ENCODE data around the gene ZRANB1. TPM values are rescaled to one million over a fixed set of nuclear protein-coding genes. Genes with fewer than 3 reads are reported as not detected.

Gene ZRANB1
- total RNA-seq, 1 donor from 2014 or later, result 17.7 TPM

DNA sequence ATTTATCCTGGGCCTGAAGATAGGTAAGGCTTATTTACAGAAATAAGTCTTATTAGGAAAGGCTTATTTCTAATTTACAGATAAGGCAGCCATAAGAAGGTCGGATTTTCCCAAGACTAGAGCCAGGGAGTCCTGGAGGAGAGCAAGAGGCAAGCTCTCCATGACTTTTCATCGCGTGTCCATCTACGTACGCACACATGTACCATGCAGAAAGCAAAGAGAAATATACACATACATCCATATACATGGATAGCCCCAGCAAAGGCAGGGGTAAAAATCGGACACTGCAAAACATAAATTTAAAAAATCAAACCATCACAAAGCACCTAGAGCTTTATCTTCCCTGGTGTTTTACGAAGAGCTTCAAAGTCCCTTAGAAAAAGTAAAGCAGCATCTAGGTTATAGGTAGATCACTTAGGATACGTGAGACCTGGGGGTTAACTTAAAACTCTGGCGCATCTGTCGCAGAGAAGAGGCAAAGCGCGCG, 25.8 kb upstream of the ZRANB1 start:
- intact Hi-C loops (cut with micrococcal nuclease), result loop anchor here (1.0 to 5.0 kb wide), 11 partner anchors 115 to 1764 kb away; partner anchors contain the start of genes ABRAXAS2, BCCIP, BUB3 and EDRF1
- Mint-ChIP-seq H3K4me1 (peaks cover 35% of the 10 kb centered on the region), H3K4me3 (peak overlapping the region; percentile 84), H3K9me3 (no peaks in the 10 kb centered on the region), H3K27me3 (peaks cover 5% of the 10 kb centered on the region), H3K36me3 (ENCODE audit: low read depth) (peaks cover 11% of the 10 kb centered on the region), H3K27ac (peak overlapping the region; percentile 90)
- TF ChIP-seq, protein P1, sequence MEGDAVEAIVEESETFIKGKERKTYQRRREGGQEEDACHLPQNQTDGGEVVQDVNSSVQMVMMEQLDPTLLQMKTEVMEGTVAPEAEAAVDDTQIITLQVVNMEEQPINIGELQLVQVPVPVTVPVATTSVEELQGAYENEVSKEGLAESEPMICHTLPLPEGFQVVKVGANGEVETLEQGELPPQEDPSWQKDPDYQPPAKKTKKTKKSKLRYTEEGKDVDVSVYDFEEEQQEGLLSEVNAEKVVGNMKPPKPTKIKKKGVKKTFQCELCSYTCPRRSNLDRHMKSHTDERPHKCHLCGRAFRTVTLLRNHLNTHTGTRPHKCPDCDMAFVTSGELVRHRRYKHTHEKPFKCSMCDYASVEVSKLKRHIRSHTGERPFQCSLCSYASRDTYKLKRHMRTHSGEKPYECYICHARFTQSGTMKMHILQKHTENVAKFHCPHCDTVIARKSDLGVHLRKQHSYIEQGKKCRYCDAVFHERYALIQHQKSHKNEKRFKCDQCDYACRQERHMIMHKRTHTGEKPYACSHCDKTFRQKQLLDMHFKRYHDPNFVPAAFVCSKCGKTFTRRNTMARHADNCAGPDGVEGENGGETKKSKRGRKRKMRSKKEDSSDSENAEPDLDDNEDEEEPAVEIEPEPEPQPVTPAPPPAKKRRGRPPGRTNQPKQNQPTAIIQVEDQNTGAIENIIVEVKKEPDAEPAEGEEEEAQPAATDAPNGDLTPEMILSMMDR (IDR thresholded peaks at IDR 0.05), result no peak
- CTCF ChIA-PET, result interaction anchor here (1.3 kb wide), 1 partner anchor 170 kb away, joined by 3 read pairs; no protein-coding TSS in a partner anchor
- POLR2A ChIA-PET, result interaction anchor here (0.5 to 3.2 kb wide), 12 partner anchors 112 to 1907 kb away, joined by 3 to 15 read pairs (median 4); partner anchors contain the start of genes ABRAXAS2, ACADSB, EEF1AKMT2 and IKZF5
- DNase-seq (no peak), ATAC-seq (ENCODE audit: low read depth) (no peak)

DNA sequence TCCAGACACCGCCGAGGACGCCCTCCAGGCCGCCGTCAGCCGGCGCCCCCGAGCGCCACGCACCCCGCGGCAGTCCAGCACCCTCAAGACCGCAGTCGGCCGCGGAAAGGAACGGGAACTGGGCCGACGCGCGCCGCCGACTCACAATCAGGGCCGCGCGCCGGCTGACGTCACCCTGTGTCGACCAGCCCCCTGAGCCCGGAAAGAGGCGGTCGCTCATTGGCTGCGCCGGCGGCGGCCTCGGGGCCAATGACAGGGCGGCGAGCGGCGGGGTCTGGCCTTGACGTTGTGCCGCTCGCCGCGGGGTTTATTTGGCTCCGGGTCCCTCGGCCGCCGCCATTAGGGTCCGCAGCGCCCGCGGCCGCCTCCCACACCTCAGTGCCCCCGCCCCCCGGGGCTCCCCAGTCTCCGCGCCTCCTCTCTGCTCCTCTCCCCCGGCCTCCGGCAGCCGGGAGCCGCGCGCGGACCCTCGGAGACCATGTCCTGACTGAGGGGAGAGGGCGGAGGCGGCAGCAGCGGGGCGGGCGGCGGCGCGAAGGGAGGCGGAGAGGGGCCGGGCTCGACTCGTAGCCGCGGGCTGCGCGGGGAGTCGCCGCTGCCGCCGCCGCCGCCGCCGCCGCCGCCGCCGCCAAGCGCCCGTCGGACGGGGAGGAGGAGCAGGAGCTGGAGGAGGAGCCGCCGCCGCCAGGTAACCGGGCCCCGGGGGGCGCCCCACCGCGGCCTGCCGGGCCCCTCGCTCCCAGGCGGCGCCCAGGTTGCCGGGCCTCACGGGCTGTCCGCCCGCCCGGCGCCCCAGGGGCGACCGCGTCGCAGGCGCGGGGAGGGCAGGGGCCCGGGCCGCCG, 25.1 kb upstream of the ZRANB1 start:
- Mint-ChIP-seq H3K27ac (peak overlapping the region; percentile 90), H3K36me3 (ENCODE audit: low read depth) (peaks cover 11% of the 10 kb centered on the region), H3K4me3 (peak overlapping the region; percentile 84), H3K27me3 (peaks cover 2% of the 10 kb centered on the region), H3K9me3 (no peaks in the 10 kb centered on the region), H3K4me1 (peaks cover 37% of the 10 kb centered on the region)
- peak; percentile 98 for DNase-seq
- intact Hi-C loops (cut with micrococcal nuclease), result loop anchor here (1.0 to 5.0 kb wide), 11 partner anchors 116 to 1765 kb away; partner anchors contain the start of genes ABRAXAS2, BCCIP, BUB3 and EDRF1
- POLR2A ChIA-PET, result interaction anchor here (0.5 to 3.2 kb wide), 12 partner anchors 112 to 1908 kb away, joined by 3 to 15 read pairs (median 4); partner anchors contain the start of genes ABRAXAS2, ACADSB, EEF1AKMT2 and IKZF5
- CTCF ChIA-PET, result interaction anchor here (1.3 kb wide), 1 partner anchor 171 kb away, joined by 3 read pairs; no protein-coding TSS in a partner anchor
- TF ChIP-seq, protein P1 (IDR thresholded peaks at IDR 0.05), result no peak
- peak; percentile 92 for ATAC-seq (ENCODE audit: low read depth)

DNA sequence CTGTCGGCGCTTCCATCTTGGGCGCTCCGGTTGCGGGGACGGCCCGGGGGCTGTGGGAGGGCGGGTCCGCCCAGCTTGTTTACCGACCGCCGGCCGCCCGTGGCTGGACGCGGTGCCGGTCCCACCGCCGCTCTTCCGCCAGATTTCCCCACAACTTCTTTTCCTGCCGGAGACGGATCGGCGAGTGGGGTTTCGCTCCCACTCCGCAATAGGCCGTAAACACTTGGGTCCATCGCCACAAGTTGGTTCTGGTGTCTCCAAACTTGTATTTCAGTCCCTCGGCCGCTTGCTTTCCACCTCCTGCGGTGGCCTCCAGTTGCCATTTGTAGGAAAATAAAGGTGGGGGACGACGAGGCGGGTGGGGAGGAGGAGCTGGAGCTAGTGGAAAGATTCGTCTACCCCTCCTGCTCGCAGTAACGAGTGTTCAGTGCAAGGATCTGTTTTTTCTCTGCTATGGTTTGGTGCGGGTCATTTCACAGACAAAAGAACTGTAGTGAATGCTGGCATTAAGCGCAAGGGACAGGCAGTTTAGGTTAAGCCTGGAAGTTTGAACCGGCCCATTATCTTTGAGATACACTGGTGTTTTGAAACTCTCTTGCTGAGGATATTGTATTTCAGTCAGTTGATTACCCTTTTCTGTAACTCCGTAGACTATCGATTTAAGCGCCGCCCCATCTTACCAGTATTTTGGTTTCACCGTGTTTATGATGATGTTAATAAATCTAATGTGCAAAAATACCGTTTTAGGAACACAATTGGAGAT, 24.3 kb upstream of the ZRANB1 start:
- intact Hi-C loops (cut with micrococcal nuclease), result loop anchor here (2.0 to 5.0 kb wide), 5 partner anchors 173 to 1765 kb away; partner anchors contain the start of genes BCCIP, BUB3, FAM53B and FANK1
- ChIA-PET CTCF (no interaction called here), POLR2A (interaction anchor here (2.8 to 3.2 kb wide), 2 partner anchors 116 to 126 kb away, joined by 11 to 15 read pairs; partner anchors contain the start of genes ABRAXAS2 and EEF1AKMT2)
- H3K36me3 Mint-ChIP-seq (ENCODE audit: low read depth), result peaks cover 11% of the 10 kb centered on the region
- H3K9me3 Mint-ChIP-seq, result no peaks in the 10 kb centered on the region
- ATAC-seq (ENCODE audit: low read depth) (peak; percentile 11), DNase-seq (peak; percentile 34)
- TF ChIP-seq, protein P1 (IDR thresholded peaks at IDR 0.05), result no peak
- peak overlapping the region; percentile 94 for H3K4me3 Mint-ChIP-seq
- H3K4me1 Mint-ChIP-seq, result peaks cover 37% of the 10 kb centered on the region
- no peaks in the 10 kb centered on the region for H3K27me3 Mint-ChIP-seq
- peak overlapping the region; percentile 88 for H3K27ac Mint-ChIP-seq

DNA sequence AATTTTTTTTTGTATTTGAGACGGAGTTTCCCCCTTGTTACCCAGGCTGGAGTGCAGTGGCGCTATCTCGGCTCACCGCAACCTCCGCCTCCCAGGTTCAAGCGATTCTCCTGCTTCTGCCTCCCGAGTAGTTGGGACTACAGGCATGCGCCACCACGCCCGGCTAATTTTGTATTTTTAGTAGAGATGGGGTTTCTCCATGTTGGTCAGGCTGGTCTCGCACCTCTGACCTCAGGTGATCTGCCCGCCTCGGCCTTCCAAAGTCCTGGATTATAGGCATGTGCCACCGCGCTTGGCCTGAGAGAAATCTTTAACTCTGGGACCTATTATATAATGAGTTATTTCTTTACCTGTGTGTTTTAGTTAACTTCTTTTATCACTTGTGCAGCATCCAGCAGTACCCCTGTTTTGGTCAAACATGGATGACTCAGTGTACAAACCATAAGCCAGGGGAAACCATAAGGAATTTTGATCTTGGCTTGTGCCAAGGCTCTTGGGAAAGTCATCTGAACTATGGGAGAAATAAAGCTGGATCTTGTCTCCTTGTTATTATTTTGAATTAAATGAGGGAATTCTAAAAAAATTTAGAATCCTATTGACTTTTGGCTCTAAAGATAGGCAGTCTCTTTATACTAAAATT, 23.6 kb upstream of the ZRANB1 start:
- intact Hi-C loops (cut with micrococcal nuclease), result loop anchor here (5.0 kb wide), 3 partner anchors 904 to 1766 kb away; partner anchors contain the start of genes BCCIP, BUB3, FANK1 and UROS
- TF ChIP-seq, protein P1 (IDR thresholded peaks at IDR 0.05), result no peak
- ATAC-seq (ENCODE audit: low read depth), result no peak
- H3K4me3 Mint-ChIP-seq, result peak overlapping the region; percentile 94
- no peaks in the 10 kb centered on the region for H3K27me3 Mint-ChIP-seq
- CTCF ChIA-PET, result no interaction called here
- H3K9me3 Mint-ChIP-seq, result no peaks in the 10 kb centered on the region
- POLR2A ChIA-PET, result interaction anchor here (3.2 kb wide), 1 partner anchor 117 kb away, joined by 15 read pairs; the partner anchor contains the start of gene ABRAXAS2
- H3K27ac Mint-ChIP-seq, result peak overlapping the region; percentile 88
- H3K36me3 Mint-ChIP-seq (ENCODE audit: low read depth), result peaks cover 11% of the 10 kb centered on the region
- DNase-seq, result no peak
- peaks cover 37% of the 10 kb centered on the region for H3K4me1 Mint-ChIP-seq
